ENCODE results near the gene COX7A1. TPM values are rescaled to one million over a fixed set of nuclear protein-coding genes. Genes with fewer than 3 reads are reported as not detected.

Gene COX7A1
- total RNA-seq, 2 experiments from 2014 or later, result not detected

- Mint-ChIP-seq H3K4me3 (no peak overlapping the region), H3K27me3 (no peaks in the 10 kb centered on the region), H3K4me1 (no peaks in the 10 kb centered on the region), H3K9me3 (no peaks in the 10 kb centered on the region), H3K27ac (no peak overlapping the region), H3K36me3 (ENCODE audit: low read depth) (peaks cover 25% of the 10 kb centered on the region)
- DNase-seq, result no peak
- POLR2A ChIA-PET, result interaction anchor here (0.9 kb wide), 1 partner anchor 9 kb away, joined by 3 read pairs; no protein-coding TSS in a partner anchor
- CTCF ChIA-PET, result no interaction called here
These were observed 8.8 kb upstream of the COX7A1 start for GRCh38 chr19:36160821-36161596.

- H3K4me3 Mint-ChIP-seq, result no peak overlapping the region
- ChIA-PET CTCF (interaction anchor here (0.5 to 1.1 kb wide), 3 partner anchors 14 to 202 kb away, joined by 3 to 6 read pairs (median 5); no protein-coding TSS in a partner anchor), POLR2A (interaction anchor here (1.0 to 1.4 kb wide), 3 partner anchors 11 to 13 kb away, joined by 3 to 6 read pairs (median 3); partner anchors contain the start of gene CAPNS1)
- H3K36me3 Mint-ChIP-seq (ENCODE audit: low read depth), result peaks cover 31% of the 10 kb centered on the region
- no peaks in the 10 kb centered on the region for H3K9me3 Mint-ChIP-seq
- H3K27ac Mint-ChIP-seq, result no peak overlapping the region
- DNase-seq, result no peak
- no peaks in the 10 kb centered on the region for H3K27me3 Mint-ChIP-seq
- peaks cover 3% of the 10 kb centered on the region for H3K4me1 Mint-ChIP-seq
These were observed 879 bp upstream of the COX7A1 start for GRCh38 chr19:36153126-36153525.

- H3K4me3 Mint-ChIP-seq, result no peak overlapping the region
These were observed 262 bp downstream of the COX7A1 start for GRCh38 chr19:36152019-36152351.

GRCh38 chr19:36151144-36152018 lies 866 bp downstream of the COX7A1 start:
- Mint-ChIP-seq H3K4me1 (peaks cover 7% of the 10 kb centered on the region), H3K9me3 (no peaks in the 10 kb centered on the region), H3K36me3 (ENCODE audit: low read depth) (peaks cover 47% of the 10 kb centered on the region), H3K27me3 (no peaks in the 10 kb centered on the region), H3K27ac (no peak overlapping the region), H3K4me3 (no peak overlapping the region)
- ChIA-PET POLR2A (interaction anchor here (1.0 to 1.2 kb wide), 2 partner anchors 11 to 12 kb away, joined by 3 read pairs; partner anchors contain the start of gene CAPNS1), CTCF (no interaction called here)
- no peak for DNase-seq

More at GRCh38 chr19:36152019-36152351, 262 bp downstream of the COX7A1 start:
- H3K4me1 Mint-ChIP-seq, result peaks cover 5% of the 10 kb centered on the region
- no peak for DNase-seq
- no peak overlapping the region for H3K27ac Mint-ChIP-seq
- ChIA-PET POLR2A (interaction anchor here (1.2 kb wide), 1 partner anchor 12 kb away, joined by 3 read pairs; the partner anchor contains the start of gene CAPNS1), CTCF (no interaction called here)
- no peaks in the 10 kb centered on the region for H3K9me3 Mint-ChIP-seq
- H3K36me3 Mint-ChIP-seq (ENCODE audit: low read depth), result peaks cover 41% of the 10 kb centered on the region
- no peaks in the 10 kb centered on the region for H3K27me3 Mint-ChIP-seq

DNA sequence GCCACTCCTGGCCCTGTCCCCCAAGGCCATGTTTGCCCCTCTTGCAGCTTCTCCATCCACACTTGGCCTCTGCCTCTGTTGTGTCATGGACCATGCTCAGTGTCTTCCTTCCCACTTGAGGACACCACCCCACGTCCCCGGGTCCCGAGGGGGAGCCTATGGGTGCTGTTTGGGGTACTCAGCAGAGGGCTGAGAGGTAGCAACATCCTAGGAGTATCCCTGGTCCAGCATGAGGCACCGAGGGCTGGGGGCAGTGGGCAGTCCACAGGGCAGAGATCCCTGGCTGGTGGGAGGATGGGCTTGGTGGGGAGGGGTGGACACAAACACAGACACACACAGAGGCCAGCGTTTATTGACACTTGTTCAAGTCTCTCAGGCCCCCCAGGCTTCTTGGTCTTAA lies 1.7 kb downstream of the COX7A1 start:
- CTCF ChIA-PET, result no interaction called here
- Mint-ChIP-seq H3K4me1 (peaks cover 8% of the 10 kb centered on the region), H3K4me3 (no peak overlapping the region), H3K27me3 (no peaks in the 10 kb centered on the region), H3K27ac (no peak overlapping the region), H3K9me3 (no peaks in the 10 kb centered on the region), H3K36me3 (ENCODE audit: low read depth) (peaks cover 55% of the 10 kb centered on the region)
- no peak for DNase-seq
- POLR2A ChIA-PET, result interaction anchor here (1.0 kb wide), 1 partner anchor 13 kb away, joined by 3 read pairs; no protein-coding TSS in a partner anchor

- no peak overlapping the region for H3K27ac Mint-ChIP-seq
- no peak for DNase-seq
- no peak overlapping the region for H3K4me3 Mint-ChIP-seq
- no peaks in the 10 kb centered on the region for H3K27me3 Mint-ChIP-seq
- no peaks in the 10 kb centered on the region for H3K9me3 Mint-ChIP-seq
- peaks cover 8% of the 10 kb centered on the region for H3K4me1 Mint-ChIP-seq
- POLR2A ChIA-PET, result interaction anchor here (0.8 kb wide), 1 partner anchor 19 kb away, joined by 3 read pairs; no protein-coding TSS in a partner anchor
- CTCF ChIA-PET, result interaction anchor here (1.0 kb wide), 1 partner anchor 22 kb away, joined by 3 read pairs; no protein-coding TSS in a partner anchor
- peaks cover 60% of the 10 kb centered on the region for H3K36me3 Mint-ChIP-seq (ENCODE audit: low read depth)
These were observed 2.4 kb downstream of the COX7A1 start for GRCh38 chr19:36149673-36150406.

DNA sequence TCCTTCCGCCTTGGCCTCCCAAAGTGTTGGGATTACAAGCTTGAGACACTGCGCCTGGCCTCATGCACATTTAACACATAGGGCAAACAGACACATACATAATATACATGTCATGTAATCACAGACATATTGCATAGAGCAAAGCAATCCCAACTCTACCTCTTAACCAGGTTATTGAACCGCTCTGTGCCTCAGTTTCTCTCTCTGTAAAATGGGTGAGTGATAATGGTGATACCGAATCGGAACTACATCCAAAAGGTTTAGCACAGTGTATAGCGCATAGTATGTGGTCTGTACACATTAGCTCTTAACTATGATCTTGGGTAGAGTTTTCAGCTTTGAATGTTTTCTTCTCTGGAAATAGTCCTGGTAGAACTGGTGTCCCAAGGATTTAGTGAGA lies 7.6 kb downstream of the COX7A1 start:
- H3K27ac Mint-ChIP-seq, result no peak overlapping the region
- ChIA-PET POLR2A (no interaction called here), CTCF (interaction anchor here (1.1 to 1.8 kb wide), 2 partner anchors 17 to 34 kb away, joined by 5 to 11 read pairs; no protein-coding TSS in a partner anchor)
- peaks cover 75% of the 10 kb centered on the region for H3K36me3 Mint-ChIP-seq (ENCODE audit: low read depth)
- no peak overlapping the region for H3K4me3 Mint-ChIP-seq
- H3K4me1 Mint-ChIP-seq, result peaks cover 25% of the 10 kb centered on the region
- no peaks in the 10 kb centered on the region for H3K9me3 Mint-ChIP-seq
- DNase-seq, result no peak
- H3K27me3 Mint-ChIP-seq, result no peaks in the 10 kb centered on the region

GRCh38 chr19:36142496-36142895 lies 9.8 kb downstream of the COX7A1 start:
- POLR2A ChIA-PET, result no interaction called here
- H3K27me3 Mint-ChIP-seq, result no peaks in the 10 kb centered on the region
- peak overlapping the region; percentile 5 for H3K4me3 Mint-ChIP-seq
- CTCF ChIA-PET, result interaction anchor here (2.3 kb wide), 1 partner anchor 14 kb away, joined by 8 read pairs; no protein-coding TSS in a partner anchor
- no peak overlapping the region for H3K27ac Mint-ChIP-seq
- H3K9me3 Mint-ChIP-seq, result no peaks in the 10 kb centered on the region
- peaks cover 58% of the 10 kb centered on the region for H3K36me3 Mint-ChIP-seq (ENCODE audit: low read depth)
- DNase-seq, result no peak
- H3K4me1 Mint-ChIP-seq, result peaks cover 33% of the 10 kb centered on the region

GRCh38 chr19:36142046-36142445 lies 10.2 kb downstream of the COX7A1 start:
- Mint-ChIP-seq H3K4me1 (peaks cover 35% of the 10 kb centered on the region), H3K9me3 (no peaks in the 10 kb centered on the region), H3K27ac (no peak overlapping the region), H3K27me3 (no peaks in the 10 kb centered on the region), H3K36me3 (ENCODE audit: low read depth) (peaks cover 54% of the 10 kb centered on the region), H3K4me3 (no peak overlapping the region)
- CTCF ChIA-PET, result interaction anchor here (2.3 kb wide), 1 partner anchor 14 kb away, joined by 8 read pairs; no protein-coding TSS in a partner anchor
- POLR2A ChIA-PET, result no interaction called here
- DNase-seq, result no peak

DNA sequence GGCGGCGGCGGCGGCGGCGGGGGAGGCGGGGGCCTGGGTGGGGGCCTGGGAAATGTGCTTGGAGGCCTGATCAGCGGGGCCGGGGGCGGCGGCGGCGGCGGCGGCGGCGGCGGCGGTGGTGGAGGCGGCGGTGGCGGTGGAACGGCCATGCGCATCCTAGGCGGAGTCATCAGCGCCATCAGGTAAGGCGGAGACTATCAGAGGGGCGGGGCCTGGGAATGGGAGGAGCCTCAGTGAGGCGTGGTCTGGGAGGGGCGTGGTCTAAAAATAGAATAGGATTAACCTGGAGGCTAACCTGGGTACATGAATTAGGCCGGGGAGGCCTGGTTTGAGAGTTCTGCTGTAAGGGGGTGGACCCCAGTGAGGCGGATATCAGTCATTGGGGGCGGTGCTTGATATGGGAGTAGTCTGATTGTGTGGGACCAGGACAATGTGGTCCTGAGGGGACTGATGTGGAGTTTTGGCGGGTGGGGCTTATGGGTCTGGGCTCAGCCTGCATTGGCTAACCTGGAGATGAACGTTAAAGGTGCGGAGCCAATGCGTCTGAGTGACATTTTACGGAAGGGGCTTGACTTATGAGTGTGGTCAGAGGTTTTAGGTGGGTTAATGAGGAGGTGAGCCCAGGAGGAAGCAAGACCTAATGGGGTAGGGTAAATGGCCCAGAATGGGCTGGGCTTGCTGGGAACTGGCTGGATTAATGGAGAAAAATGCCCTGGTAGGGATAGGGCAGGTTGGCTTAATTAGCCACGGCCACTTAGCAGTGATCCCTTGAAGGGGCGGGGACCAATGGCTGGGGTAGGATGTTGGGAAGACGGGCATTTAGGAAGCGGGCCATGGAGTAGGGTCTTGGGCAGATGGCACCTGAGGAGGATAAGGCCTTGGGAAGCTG lies 11.0 kb downstream of the COX7A1 start:
- peaks cover 46% of the 10 kb centered on the region for H3K36me3 Mint-ChIP-seq (ENCODE audit: low read depth)
- peak; percentile 93 for DNase-seq
- peak overlapping the region; percentile 98 for H3K27ac Mint-ChIP-seq
- POLR2A ChIA-PET, result interaction anchor here (1.4 to 2.0 kb wide), 4 partner anchors 11 to 188 kb away, joined by 3 to 43 read pairs (median 18); partner anchors contain the start of genes POLR2I and TBCB
- H3K4me3 Mint-ChIP-seq, result peak overlapping the region; percentile 92
- H3K4me1 Mint-ChIP-seq, result peaks cover 40% of the 10 kb centered on the region
- CTCF ChIA-PET, result interaction anchor here (2.3 kb wide), 1 partner anchor 13 kb away, joined by 8 read pairs; no protein-coding TSS in a partner anchor
- H3K9me3 Mint-ChIP-seq, result no peaks in the 10 kb centered on the region
- H3K27me3 Mint-ChIP-seq, result no peaks in the 10 kb centered on the region

DNA sequence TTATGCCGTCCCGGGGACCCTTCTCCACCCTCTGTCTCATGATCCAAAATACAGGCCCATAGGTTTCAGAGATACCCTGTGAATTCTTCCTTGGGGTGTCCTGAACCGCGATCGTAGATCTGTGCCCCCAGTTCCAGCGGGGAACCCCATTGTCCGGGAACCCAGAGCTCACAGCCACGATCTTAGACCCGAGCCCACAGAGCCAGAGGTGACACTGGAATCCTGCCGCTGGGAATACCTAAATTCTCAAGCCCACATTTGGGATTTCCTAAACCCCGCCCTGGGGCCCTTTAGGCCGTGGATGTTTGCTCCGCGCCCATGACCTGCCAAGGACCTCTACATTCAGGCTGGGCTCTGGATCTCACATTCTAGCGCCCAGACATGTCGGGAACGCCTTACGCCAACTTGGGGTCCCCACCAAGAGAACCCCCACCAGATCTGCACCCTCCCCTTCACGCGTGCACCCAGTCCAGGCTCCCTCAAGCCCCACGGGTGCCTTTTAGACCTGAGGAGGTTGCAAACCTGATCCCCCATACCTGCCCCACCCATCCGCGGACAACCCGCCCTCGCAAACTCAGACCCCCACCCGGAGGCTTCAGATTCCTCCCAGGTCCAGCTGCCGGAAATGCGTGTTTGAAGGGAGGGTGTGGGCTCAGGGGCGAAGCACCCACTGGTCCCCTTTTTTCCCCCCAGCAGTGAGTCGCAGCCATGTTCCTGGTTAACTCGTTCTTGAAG lies 11.8 kb downstream of the COX7A1 start:
- H3K36me3 Mint-ChIP-seq (ENCODE audit: low read depth), result peaks cover 38% of the 10 kb centered on the region

More for the DNA sequence above, 11.8 kb downstream of the COX7A1 start:
- Mint-ChIP-seq H3K27me3 (no peaks in the 10 kb centered on the region), H3K4me1 (peaks cover 46% of the 10 kb centered on the region), H3K4me3 (peak overlapping the region; percentile 92), H3K27ac (peak overlapping the region; percentile 98), H3K9me3 (no peaks in the 10 kb centered on the region)
- DNase-seq, result no peak
- ChIA-PET CTCF (interaction anchor here (0.8 to 1.5 kb wide), 4 partner anchors 13 to 74 kb away, joined by 3 to 12 read pairs (median 4); partner anchors contain the start of genes ZNF146 and ZNF565), POLR2A (interaction anchor here (0.7 to 2.0 kb wide), 10 partner anchors 10 to 237 kb away, joined by 3 to 43 read pairs (median 5); partner anchors contain the start of genes POLR2I, TBCB, WDR62 and ZNF146)

All from activated CD4-positive, alpha-beta memory T cell treated with anti-CD3 and anti-CD28 coated beads, Interleukin-2, amount 10 ng/mL, durations not matched to agents 7 days and 5 days (primary cell).